Middle frontal gyrus (tissue), 1 donor: Measurements from ENCODE around the gene TP53I11.

ENCODE experiments used
- DNase-seq: peaks from one replicate; pipeline ENCODE4 v3.0.0-alpha.2; 2015; ENCODE audit warnings: low spot score; ENCODE audit errors: extremely low spot score

TP53I11 gene

DNA sequence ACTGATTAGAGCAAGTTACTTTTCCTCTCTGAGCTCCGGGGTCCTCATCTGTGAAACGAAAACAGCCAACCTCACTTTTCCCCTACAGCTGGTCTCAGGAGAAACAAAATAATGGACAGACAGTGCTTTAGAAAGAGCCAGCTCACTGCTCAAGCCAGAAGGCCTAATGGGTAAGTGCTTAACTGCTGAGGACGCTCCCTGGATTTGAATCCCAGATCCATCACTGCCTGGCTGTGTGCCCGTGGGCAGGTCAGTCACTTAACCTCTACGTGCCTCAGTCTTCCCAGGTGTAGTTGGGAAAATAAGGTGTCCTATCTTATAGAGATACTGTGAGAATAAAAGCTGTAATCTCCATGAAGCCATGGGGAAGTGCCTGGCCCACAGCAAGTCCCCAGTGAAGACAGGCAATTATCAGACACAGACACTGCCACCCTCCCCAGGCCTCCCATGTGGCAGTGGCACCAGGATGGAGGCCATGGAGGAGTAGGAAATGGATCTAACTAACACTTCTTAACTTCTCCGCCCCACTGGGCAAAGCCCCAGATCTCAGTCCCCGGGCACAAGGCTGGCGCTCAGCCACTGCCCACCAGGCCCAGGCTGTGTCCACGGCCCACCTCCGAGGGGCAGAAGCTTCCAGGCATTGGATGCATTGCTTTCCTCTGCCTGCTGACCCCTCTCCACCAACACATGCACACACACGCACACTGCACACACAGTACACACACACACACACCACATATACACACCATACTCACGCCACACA lies 9.2 kb downstream of the TP53I11 start:
- no peak for DNase-seq

DNA sequence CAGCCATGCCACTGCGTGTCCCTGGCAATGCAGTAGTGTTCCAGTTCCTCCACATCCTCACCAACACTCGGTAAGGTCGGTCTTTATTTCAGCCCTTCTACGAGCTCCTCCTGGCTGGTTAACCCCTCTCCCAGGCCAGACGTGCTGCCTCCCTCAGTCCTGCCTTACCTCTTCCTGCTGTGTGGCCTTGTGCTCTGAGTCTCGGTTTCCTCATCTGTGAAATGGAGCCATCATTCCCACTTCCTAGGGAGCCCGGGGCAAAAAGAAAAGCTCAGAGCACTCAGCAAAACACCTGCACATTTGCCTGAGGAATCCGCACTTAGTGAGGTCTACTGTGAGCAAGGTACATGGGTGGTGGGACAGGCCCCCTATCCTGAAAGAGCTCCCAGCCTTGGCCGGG lies 9.8 kb downstream of the TP53I11 start:
- no peak for DNase-seq

DNA sequence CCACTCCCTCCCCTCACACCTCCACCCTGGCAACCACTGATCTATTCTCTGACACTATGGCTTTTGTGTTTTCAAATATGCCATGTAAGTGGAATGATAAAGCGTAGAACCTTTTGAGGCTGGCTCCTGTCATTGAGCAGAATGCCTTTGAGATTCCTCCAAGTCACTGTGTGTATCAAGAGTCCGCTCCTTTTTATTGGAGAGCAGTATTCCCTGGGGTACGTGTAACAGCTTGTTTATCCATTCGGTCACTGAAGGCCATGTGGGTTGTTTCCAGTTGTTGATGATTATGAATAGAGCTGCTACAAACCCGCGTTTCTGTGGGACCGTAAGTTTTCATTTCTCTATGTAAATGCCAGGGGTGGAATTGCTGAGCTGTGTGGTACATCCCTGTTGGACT lies 10.3 kb downstream of the TP53I11 start:
- no peak for DNase-seq

DNA sequence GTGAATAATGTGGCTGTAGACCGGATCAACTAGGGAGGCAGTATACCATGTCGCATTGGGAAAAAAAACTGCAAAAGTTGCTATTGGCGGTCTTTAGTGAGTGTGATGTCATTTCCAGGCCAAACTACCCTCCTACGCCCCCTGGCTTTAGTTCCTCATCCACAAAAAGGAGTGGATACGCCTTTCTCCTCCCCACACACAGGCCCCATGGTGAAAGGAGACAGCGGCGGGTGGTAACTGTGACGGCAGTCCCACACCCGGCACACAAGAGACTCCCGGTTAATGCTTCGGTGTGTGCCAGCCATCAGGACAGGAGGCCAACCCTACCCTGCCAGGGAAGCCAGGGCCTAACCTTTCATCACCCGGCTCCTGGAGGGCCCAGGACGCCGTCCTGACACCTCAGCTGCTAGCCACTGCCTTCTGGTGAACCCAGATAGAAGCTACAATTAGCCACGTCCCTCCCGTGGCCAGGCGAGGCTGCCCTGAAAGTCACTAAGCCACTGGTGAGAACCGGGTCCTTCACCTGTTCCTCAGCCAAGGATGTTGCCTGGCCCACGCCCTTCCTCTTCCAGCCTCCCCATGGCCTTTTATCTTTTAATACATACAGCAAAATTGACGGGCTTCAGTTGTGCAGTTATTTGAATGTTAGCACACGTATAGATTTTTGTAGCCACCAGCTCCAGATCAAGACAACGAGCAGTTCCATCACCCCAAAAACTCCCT lies 10.8 kb downstream of the TP53I11 start:
- DNase-seq, result no peak

DNA sequence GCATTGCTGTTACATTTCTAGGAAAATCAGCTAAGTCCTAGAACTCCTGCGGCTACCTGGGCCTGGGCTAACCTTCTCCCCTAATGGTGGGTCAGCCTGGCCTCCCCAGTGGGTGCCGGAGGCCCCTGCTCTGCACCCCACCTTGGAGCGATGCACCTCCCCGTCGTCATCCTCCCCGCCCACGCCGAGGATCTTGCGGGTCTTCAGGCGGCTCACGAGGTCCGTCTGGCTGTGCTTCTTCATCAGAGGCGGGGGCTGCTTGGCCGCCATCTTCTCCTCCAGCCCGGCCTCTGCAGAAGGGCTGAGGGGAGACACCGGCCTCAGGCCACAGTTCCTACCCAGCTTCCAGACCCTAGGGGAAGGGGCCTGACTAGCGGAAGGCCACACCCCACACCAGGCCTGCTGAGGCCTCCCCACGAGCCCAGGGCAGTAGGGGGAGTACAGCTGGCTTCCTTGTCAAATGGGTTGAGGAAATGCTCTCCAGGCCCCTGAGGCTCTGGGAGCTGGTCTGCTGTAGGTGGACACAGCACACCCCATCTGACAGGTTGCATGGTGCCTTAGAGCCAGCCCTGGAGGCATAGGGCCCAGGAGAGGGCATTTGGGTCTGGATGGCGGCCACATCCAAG lies 12.5 kb downstream of the TP53I11 start:
- no peak for DNase-seq

DNA sequence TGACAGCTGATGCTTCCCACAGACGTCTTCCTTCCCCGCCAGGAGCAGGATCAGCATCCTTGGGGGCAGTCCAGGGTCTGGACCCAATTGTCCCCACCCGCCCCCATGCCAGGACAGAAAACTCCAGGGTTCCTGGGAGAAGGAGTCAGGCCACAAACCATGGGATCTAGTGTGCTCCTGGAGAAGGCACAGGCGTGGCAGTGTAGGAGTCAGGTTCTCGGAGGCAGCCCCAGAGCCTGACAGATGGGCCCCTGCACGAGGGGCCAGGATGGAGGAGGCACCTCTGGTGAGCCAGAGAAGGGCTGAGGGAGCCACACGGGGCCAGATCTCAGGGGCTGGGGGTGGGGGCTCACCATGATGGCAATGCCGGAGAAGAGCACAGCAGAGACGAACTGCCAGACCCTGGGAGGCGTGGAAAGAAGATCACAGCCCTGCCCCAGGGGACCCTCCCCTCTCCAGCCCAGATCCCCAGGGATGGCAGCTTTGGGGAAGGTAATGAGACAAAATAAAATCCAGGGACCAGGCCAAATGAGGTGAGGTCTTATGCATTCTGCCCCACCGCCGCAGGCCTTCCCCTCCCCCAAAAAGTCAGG lies 13.6 kb downstream of the TP53I11 start:
- DNase-seq, result no peak

DNA sequence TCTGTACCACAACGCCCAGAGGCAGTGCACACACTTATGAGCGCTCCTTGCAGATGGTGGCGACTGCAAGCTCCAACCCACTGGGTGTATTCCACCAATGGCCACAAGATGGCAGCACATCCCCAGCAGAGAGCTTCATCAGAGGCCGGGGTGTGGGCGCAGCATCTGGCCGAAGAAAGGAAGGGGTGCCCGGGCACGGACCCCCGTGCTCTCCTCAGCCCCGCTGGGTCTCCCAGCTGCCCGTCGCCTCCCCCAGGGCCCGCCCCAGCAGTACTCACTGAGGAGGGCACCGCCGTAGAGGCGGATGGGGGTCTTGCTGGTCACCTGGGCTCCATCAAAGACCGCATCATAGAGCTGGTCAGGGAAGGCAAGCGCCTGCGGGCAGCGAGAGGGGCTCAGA lies 14.2 kb downstream of the TP53I11 start:
- DNase-seq, result peak; percentile 84

DNA sequence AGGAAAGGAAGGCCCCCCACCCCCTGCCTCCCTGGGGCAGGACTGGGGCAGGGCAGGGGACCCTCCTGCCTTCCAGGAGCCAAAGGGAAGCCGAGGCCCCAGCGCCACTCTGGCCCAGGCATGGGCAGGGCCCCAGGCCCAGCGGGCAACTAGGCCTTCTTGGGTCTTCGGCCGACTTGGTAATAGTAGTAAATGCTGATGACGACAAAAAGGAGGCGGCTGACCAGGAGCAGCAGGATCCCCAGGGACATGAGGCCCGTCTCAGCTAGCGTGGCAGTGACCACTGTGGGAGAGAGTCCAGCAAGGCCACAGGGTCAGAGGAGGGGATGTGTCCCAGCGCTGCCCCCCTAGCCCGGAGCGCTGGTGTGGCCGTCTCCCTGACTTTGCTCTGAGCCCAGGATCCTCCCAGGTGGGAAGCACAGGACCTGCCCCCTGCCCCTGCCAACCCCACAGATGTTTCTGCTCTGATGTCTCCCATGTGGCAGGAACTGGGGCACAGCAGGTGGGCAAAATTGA lies 15.9 kb downstream of the TP53I11 start:
- DNase-seq, result no peak

DNA sequence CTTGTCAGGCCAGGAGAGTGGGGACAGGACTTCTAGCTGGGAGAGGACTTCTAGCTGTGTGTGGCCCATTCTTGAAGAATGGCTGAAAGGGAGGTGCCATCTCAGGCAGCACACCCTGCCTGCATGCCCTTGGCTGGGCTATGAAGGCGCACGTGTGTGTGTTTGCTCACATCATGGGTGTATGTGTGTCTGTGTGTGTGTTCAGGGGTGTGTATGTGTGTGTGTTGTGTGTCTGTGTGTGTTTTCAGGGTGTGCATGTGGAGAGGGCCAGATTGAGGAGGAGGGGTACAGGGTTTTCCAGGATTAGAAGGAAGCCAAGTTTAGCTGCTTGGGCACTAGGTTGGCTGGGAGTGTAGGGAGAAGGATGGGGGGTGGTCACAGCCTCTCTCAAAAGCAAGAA lies 16.6 kb downstream of the TP53I11 start:
- no peak for DNase-seq

DNA sequence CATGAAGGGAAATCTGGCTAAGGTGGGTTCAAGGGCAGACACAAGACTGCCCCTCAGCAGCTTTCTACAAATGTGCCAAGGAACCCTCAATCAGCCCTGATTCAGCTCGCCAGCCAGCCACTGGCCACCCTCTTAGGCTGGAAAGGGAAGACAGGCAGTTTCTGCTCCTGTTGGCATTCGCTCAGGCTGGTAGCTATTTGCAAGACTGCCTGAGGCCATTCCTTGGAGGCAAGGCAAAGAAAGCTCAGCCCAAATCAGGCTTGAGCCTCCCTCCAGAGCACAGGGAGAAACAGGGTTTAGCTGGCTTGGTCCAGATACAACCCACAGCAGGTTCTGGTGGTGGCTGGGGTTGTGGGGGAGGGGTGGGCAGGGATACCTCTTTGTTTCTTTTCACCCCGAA lies 19.2 kb downstream of the TP53I11 start:
- no peak for DNase-seq

DNA sequence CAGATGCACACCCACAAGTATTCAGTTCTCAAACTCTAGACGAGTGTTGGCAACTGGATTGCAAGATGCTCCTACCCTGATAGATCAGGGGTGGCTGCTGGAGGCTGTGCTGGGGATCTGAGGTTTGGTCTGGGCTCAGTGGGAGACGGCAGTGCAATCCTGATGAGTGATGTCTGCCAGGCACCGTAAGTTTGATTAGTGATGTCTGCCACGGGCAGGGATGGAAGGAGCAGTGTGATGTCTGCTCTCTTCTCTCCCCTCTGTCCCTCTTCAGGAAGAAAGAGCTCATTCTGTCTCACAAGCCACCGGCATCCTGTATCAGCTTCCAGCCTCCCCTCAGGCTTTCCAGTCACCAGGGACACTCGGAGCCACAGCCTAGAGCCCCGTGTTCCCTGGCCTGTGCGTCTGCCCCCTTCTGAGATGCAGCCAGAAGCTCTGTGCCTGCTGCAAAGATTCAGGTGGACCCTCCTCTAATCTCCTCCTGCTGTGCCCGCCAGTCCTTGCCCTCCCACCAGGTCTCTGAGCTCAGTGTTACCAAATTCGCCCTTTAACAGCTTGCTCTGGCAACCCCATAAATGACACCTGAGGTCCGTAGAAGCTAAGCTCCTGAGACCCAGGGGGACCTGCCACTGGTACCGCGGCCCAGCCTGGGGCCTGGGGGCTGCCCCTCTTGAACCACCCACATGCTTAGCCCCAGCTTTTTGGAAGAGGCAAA lies 19.9 kb downstream of the TP53I11 start:
- no peak for DNase-seq

DNA sequence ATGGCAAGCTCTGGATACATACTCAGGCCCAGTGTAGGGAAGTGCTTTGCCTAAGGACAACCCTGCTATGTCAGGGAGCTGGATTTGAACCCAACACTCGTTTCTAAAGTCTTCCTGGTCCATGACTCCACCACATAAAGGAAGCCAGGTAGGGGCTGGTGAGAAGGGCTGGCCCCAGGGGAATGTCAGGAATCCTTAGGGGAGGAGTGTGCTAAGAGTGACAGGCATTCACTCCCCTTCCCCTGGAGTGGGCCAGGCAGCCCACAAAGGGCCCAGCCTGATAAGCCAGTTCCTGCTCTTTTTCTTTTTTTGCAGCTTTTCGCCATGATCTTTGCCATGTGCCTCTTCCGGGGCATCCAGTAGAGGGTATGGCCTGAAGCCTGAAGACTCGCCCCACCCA lies 21.9 kb downstream of the TP53I11 start:
- no peak for DNase-seq

DNA sequence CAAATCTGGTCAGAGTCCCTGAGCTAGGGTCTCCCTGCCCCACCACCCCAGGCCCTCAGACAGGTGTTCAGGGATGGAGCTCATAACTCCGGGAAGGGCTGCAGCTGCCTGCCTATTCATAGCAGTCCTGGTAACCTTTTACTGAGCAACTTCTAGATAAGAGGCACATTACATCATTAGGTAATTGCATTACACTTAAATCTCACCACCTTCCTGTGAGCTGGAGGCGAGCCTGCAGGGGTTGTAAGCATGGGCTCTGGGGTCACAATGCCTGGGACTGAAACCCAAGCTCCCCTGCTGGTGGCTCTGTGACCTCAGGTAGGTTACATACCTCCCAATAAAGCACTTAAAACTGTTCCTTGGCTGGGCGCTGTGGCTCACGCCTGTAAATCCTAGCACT lies 22.5 kb downstream of the TP53I11 start:
- no peak for DNase-seq

DNA sequence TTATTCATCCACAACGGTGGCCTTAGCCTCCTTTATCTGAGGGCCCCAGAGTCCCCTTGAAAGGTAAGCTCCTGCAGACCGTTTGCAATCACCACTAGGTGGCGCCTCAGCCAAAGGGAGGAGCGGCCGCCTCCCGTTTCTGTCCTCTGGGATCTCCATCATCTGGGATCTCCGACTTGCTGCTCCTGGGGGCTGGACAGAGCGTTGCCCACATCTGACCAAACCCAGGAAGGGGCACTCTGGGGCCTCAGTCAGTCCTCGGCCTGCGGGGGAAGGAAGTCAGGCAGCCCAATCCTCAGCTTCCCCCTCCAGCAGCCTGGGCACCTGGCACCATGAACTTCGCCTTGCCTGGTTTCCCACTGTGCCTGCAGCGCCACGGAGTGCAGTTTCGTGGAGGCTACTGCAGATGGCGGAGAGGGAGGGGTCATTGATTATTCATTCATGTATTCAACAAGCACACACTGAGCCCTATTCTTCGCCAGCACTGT lies 23.5 kb downstream of the TP53I11 start:
- peak; percentile 77 for DNase-seq

DNA sequence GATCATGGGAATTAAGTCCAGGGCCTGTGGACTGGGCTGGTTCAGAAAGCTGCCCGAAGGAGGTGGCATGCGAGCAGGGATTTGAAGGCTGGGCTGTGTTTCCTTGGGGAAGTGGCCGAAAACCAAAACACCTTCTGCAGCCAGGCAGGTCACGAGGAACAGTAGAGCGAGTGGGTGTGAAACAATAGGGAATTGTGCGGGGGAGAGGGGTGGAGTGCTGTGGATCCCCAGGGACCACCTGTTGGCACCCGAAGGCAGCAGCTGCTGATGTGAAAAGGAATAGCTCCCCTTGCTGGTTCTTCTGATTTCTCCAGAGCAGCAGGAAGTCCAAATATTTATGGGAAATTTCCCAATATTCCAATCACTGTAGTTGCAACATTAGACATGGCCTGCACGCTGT lies 24.6 kb downstream of the TP53I11 start:
- DNase-seq, result no peak

DNA sequence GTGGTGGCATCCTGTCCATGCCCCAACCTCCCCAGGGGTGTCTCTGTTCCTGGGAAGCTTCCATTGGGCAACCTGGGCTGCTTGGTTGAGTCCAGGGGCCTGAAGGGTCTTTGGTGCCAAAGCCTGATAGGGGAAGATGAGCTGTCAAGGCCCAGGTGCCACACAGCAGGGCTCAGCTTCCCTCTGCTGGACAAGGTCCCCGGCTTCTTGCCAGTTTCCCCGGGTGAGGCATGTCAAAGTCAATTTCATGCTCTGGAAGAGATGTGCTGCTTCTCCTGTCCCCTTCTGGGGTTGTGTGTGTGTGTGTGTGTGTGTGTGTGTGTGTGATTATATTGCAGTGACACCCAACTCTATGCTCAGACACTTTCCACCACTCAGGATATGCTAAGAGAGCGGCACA lies 26.9 kb downstream of the TP53I11 start:
- no peak for DNase-seq

DNA sequence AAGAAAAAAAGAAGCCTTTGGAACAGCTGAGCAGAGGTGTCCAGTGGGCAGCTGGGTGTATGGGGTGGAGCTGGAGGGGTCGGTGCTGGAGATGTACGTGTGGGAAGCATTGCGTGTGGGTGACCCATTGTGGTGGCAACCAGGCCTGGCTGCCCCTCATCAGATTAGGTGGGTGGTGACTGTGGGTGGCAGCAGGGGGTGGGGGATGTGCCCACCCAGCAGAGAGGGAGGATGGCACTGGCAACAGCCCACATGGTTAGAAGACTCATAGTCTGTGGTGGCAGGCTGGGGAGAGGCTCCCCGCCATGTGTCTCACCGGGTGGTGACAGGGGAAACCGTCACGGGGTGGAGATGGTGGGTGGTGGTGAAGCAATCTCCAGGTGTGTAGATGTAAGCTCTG lies 27.6 kb downstream of the TP53I11 start:
- no peak for DNase-seq

DNA sequence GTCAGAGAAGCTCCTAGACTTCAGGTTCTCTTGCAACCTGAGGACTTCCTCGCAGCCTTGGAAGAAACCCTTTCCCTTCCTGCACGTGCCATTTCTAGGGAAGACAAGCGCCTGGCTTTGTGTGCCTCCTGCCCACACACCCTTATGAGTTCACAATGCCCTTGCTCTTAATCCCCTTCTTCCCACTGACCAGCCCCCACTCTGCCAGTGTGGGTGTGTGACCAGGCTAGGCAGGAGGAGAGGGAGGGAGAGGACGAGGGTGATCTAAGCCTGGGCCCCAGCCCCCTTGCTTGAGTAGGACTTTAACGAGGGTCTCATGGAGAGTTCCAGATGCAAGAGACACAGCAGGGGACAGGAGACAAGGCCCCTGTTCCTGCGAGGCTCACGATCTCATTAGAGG lies 30.2 kb downstream of the TP53I11 start:
- no peak for DNase-seq

DNA sequence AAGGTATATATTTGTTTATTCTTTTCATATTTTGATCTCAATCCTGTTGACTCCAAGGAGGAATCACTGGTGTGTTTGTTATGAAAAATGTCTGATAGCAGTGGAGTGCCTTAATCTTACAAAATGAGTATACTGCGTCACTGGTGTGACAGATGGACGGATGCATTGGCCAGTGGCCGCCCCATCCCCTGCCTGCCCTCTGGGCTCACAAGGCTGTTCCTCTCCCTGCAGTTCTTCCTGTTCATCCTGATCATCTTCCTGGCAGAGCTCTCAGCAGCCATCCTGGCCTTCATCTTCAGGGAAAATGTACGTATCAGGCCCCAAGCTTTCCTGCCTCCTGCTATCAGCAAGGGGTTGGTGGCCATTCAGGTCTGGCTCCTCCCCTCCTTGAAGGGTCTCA lies 32.9 kb downstream of the TP53I11 start:
- no peak for DNase-seq

DNA sequence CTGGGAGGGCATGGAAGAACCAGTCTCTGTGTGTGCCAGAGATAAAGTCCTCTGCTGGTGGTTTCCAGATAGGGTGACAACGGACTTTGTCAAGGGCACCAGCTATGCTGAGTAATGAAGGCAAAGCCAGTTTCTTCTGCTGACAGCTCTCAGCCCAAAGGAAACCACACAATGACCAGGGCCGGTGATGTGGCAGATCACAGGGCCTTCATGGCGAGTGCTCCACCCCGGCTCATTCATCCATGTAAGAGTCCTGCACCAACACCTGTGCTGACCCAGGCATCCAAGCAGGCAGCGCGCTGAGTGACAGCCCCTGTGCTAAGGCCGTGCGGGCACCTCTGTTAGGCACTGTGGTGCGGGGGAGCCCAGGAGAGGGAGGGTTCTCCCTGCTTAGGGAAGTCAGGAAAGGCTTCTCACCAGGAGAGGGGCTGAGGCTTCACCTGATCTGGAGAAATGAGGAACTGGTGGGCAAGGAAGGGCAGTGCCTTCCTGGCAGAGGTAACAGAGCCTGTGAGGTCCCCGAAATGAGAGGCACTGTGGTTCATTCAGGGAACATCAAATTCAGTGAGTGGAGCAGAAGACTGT lies 33.8 kb downstream of the TP53I11 start:
- no peak for DNase-seq

DNA sequence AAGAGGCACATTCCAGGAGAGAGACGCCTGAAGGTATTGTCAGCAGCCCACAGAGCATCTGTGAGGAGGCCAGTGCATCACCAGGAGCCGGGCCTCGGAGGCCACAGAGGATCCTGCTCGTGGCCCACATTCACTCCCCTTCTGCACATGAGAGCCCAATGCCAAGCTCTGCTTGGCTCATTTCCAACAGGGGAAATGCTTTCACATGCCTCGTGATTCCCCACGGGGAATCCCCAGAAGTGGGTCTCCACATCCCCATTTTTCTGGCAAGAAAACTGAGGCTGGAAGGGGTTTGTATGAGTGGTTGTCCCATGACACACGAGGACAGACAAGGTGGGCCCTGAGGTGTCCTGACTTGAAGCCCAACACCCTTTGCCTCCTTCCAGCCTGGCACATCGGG lies 34.4 kb downstream of the TP53I11 start:
- DNase-seq, result no peak
